OCI-LY7 (cell line): ENCODE data around the gene MPC1.

Experiments
- CTCF ChIP-seq: fragments of 200-600 bp; sonication (generic); conservative IDR thresholded peaks from 2 replicates; pipeline ENCODE4 v1.5.1; 2014; ENCODE audit warnings: mild to moderate bottlenecking, antibody characterized with exemption, low read length, moderate library complexity, mixed read lengths
- EZH2phosphoT487 ChIP-seq: fragments of 200-600 bp; sonication (generic); IDR thresholded peaks from 2 replicates; pipeline ENCODE4 v1.6.1; 2018; ENCODE audit warnings: low read depth, borderline replicate concordance, mild to moderate bottlenecking, mixed run types, antibody characterized with exemption, low read length, moderate library complexity, mixed read lengths

GRCh38 chr6:166382500-166382932 lies 224 bp downstream of the MPC1 start:
- TF ChIP-seq CTCF, result no peak
- no peak for TF ChIP-seq EZH2phosphoT487
